Pulmonary artery endothelial cell (primary cell): Measurements from ENCODE around the gene RAPSN. TPM values are rescaled to one million over a fixed set of nuclear protein-coding genes. Genes with fewer than 3 reads are reported as not detected.

Experiments
- DNase-seq: peaks from one replicate; pipeline ENCODE4 v3.0.0-alpha.2; 2011; ENCODE audit warnings: low read depth, low spot score
- total RNA-seq: library from RNA; depleted of rRNA; stranded (reverse); fragments of >200 nt; gene quantifications from 2 replicates; pipeline ENCODE4 v1.2.3, GENCODE V29; 2014

RAPSN gene
- total RNA-seq = 0.14 and 0.26 TPM in 2 replicates

DNA sequence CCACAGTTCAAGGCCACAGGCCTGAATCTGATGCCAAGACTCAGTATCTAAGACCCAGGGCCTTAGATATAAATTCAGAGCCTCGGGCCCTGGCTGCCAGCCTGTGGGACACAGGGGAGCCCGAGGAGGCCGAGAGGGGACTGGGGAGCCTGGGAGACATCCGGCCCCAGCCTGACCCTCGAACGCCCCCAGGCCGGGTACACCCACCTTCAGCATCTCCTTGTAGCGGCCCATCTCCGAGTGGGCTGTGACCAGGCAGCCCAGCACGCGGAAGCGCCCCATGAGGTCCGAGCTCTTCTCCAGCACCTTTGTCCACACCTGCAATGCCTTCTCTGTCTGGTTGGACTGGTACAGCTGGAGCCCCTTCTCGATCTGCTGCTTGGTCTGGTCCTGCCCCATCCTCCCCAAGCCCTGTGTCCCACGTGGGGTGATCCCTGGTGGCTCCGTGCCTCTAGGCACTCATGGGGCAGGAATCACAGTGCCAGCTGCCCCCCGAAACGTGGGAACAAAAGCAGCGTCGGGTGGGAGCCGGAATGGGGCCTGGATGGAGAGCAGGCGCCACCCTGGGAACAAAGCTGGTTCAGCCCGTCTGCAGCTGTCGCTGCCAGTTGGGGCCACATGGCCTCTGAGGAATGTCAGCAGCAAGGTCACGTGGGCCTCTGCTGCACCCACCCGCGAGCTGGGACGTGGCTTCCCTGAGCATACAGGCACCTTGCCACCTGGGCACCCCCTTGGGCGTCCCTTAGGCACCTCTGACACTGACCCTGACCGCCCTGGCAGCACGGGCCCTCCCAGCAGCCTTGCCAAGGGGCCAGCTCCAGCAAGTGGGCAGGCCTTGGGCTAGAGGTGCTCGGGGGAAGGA is at the start of gene RAPSN:
RAPSN (minus strand) TSS at position 571 of the 862 bp plus-strand sequence; CDS start at position 399, 172 bp downstream.
- no peak for DNase-seq

DNA sequence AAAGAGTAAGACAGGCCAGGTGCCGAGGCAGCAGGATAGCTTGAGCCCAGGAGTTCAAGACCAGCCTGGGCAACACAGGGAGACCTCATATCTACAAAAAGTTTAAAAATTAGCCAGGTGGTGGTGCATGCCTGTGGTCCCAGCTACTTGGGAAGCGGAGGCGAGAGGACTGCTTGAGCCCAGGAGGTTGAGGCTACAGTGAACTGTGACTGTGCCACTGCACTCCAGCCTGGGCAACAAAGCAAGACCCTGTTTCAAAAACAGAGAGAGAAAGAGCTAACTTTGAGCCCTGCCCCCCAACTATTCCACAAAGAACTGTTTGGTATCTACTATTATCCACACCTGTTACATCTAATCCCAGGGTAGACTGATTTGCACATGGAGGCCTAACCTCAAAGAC is 49.2 kb upstream of the RAPSN start:
- DNase-seq = no peak

DNA sequence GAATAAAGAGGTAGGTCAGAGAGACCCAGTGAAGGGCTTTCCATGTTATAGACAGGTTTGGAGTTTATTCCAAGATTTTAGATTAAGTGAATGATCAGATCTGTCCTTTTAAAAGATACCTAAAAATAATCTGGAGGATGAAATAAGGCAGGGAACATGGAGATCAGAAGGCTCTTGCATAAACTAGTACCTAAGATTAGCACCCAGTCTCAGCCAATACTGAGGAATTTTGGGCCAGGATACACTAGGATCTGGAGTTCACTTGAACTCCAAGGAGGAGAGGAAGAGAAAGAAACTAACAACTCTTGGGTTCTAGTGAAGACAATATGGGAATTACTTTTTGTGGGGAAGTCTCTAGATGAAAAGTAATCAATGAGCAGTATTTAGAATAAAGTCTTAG is 47.9 kb upstream of the RAPSN start:
- DNase-seq = no peak

DNA sequence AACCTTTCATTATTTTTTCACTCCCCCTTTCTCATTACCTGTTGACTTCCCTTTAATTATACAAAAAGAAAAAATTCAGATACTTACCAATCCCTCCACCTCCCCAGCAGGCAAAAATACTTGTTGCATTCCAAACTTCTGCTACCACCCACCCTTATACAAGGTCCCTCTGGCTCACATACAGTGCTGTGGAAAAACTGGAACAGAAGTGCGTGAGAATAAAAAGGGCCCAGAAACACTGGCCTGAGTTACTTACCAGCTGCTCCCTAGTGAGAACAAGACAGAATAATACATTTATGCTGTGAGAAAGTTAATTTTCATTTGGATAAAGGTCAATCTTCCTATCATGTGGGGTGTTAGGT is 46.9 kb upstream of the RAPSN start:
- no peak for DNase-seq

DNA sequence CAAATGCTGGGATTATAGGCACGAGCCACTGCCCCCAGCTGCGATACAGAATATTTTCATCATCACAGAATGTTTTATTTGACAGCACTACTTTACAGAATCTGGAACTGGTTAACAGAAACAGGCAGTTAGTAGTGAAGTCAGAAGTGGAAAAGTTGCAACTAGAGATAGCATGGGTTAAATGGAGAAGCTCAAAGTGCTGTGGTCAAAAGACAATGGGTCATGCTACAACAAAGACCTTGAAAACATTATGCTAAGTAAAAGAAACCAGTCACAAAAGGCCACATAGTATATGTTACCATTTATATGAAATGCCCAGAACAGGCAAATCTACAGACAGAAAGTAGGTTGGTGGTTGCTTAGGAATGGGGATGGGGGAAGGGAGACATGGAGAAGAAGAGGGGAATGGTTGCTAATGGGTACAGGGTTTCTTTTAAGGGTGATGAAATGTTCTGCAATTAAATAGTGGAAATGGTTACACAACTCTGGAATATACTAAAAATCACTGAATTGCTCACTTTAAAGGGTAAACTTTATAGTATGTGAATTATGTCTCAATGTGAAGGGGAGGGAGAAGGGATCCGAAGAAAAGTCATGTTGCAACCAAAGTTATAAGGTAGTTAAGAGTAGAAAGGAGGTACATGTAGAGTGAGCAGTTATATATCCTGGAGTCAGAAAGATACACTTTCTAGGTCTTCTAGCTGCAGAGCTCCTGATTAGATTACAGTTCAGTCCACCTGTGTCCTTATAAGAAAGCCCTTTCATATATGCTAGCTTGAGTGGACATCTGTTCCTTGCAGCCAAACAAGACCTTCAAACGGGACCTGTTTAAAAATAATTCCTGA is 46.3 kb upstream of the RAPSN start:
- no peak for DNase-seq

DNA sequence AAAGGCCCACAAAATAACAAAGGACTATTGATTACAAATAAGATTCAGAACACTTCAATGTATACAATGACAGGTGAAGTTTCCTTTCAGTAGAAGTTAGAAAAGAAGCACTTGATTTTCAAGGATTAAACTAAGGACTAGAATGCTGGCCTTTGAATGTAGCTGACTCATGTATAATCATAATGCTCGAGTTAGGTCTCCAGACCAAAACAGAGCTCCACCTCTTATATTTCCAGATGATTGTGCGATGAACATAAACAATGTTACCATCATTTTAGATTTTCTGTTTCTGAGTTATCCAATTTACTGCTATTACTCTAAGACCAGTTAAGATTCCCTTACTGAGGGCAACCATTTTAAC is 40.4 kb upstream of the RAPSN start:
- DNase-seq = no peak

DNA sequence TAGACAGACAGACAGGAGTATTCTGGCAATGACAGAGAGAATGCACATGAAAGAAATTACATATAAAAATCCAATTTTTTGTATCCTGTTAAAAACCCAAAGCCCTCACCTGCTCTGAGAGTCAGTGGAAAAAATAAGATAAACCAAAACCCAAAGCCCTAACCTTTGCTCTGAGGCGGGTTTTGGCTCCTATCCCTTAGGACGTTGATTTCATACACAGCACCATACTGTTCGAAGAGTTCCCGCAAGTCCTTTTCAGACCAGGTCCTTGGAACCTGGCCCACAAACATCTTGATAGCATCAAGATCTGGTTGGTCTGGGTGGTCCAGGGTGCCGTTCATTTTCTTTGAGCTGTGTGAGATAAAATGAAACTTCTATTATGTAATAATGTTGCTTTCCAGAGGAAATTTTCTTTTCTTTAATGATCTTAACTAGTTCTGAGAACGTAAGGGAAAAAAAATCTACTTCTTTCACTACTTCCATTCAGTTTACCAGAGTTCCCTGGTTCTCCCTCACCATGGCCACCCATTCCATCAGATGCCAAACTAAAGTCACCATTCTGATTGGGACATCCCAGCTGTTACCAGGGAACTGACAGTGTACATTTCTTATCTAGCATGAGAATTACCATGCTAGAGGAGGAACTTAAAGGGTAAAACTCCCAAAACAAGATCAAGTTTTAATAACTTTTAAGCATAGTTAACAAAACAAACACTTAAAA is 39.9 kb upstream of the RAPSN start:
- no peak for DNase-seq

DNA sequence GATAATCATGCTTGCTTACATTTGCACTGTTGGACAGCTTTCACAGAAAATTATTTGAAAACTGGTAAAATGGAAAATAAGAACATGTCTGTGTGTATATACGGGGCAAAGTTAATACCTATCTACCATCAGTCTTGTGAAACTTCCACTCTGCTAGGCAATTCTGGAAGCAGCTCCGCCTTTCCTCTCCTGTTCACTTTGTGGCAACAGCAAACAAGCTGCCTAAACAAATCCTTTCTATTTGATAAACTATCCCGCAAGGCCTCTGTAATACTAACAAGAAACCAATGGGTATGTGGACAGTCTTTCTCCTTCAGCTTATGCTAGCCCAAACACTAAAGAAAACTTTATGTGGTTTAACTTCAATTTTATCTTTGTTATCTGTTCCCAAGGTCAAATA is 39.2 kb upstream of the RAPSN start:
- no peak for DNase-seq

DNA sequence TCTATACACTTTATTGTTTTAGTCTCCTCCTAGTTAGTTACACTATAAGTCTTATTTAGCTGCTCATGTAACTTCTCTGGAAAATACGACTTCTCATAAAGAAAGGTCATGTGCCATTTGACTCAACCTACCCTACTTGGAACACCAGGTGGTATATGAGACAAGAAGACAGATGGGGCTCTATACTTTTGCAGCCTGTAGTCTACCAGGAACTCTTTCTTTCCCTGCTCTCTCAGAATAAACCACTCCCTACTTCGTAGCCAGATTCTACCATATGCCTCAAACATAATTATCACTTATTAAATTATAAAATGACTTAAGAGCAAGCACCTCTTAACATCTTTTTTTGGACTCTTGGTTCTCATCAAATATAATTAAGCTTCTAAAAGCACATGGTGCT is 38.5 kb upstream of the RAPSN start:
- DNase-seq = no peak

DNA sequence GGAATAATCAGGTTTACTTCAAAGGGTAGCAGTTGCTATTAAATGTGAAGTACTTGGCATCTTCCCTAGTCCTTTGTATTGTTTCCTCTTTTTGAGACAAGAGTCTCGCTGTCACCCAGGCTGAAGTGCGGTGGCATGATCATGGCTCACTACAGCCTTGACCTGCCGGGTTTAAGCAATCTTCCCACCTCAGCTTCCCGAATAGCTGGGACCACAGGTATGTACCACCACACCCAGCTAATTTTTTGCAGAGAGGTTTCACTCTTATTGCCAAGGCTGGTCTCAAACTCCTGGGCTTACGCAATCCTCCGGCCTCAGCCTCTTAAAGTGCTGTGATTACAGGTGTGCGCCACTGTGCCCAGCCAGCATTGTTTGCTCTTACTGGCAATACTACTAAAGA is 36.2 kb upstream of the RAPSN start:
- DNase-seq = no peak

DNA sequence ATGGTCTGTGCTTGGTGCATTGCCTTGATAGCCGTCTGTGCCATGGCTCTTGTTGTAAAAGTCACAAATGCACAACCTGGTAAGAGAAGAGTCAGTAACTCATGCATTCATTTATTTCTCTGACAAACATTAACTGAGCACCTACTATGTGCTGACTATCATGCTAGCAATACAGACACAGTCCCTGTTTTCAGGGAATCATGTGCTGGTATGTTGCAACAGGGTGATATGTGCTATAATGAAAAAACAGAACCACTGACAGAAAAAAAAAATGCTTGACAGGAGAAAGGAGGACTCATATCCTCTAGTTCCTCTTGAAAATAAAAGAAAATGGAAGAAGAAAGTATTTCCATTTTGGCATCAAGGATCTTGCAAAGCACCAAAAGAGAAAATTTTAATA is 34.5 kb upstream of the RAPSN start:
- no peak for DNase-seq

DNA sequence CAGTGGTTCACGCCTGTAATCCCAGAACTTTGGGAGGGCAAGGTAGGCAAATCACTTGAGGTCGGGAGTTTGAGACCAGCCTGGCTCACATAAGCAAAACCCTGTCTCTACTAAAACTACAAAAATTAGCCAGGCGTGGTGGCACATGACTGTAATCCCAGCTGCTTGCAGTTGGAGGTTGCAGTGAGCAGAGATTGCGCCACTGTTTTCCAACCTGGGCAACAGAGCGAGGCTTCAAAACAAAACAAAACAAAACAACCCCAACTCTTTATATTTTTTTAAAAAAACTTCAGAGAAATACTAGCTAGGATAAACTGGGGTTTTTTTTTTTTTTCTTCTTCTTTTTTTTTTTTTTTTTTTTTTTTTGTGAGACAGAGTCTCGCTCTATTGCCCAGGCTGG is 31.8 kb upstream of the RAPSN start:
- DNase-seq = no peak

DNA sequence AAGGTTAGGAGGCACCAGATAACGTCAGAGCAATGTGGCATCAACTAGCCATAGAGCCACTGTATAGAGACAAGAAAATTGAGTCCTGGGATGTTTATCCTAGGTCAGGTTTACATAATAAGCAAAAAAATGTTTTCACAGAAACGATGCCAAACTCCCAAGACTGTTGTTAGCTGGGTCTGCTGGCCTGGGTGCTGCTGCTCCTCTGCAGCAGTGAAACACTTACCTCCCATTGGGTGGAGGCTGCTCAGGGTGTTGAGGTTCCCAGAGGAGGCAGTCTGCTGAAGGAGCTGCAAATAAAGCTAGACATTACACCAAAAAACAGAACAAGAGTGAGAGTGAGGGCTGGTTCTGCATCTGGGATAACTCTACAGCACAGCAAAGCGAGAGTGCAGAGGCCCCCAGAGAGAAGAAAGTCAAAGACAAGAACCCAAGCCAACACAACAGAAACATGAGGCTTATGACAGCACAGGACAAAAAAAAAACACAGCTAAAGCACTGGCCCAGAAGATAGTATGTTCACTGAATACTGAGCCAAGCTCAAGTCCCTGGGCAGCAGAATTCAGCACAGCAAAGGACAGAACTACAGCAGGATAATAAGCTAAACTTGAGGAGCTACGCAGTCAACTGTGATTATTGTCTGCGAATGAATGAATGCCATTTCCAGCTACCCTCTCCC is 29.9 kb upstream of the RAPSN start:
- no peak for DNase-seq

DNA sequence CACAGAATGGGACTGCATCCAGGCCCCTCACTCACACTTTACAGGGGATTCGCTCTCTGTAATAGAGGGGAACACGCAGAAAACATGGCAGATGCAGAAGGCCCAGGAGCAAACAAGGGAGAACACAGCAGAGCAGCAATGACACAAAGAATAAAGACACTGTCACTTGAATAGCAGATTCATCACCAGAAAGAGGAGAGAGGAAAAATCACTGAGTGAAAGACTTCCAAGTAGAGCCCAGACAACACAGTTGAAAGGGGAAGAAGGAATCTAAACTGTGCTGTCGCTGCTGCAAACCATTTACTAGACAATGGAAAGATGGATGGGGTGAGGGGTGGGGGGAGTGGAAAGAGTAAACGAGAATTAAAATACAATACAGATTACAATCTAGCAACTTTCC is 28.8 kb upstream of the RAPSN start:
- DNase-seq = no peak

DNA sequence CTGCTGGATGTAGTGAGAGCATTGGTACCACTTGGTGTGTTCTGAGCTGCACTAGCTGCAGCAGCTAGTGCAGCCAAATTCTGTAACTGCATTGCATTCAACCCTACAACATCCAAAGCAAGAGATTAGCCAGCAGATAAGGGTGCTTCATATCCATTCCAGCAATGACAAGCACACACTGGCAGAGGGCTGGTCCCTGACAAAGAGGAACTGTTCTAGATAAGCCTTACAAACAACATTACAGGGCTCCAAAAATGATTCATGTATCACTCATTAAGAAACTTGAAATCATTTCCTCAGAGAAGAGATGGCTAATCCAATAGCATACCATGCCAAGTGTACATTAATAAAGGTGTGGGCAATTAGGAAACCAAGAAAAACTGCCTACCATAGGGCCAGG is 28.4 kb upstream of the RAPSN start:
- peak; percentile 19 for DNase-seq

DNA sequence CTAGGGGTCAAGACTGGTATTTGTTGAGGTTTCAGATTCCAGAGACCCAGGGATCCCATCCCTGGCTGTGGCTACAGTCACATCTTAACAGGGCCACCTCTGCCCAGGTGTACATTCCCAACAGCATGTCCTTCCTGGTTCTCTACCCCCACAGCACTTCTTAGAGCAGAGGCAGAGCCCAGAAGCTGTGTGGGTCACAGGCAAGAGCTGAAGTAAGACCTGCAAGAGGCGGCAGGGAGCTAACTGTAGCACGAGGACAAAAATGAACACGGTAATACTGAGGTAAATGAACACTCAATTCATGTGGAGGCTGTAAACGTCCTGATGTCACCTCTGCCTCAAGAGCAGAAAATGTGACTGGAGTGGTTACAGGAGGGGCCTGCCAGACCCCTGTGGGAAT is 21.7 kb upstream of the RAPSN start:
- no peak for DNase-seq

DNA sequence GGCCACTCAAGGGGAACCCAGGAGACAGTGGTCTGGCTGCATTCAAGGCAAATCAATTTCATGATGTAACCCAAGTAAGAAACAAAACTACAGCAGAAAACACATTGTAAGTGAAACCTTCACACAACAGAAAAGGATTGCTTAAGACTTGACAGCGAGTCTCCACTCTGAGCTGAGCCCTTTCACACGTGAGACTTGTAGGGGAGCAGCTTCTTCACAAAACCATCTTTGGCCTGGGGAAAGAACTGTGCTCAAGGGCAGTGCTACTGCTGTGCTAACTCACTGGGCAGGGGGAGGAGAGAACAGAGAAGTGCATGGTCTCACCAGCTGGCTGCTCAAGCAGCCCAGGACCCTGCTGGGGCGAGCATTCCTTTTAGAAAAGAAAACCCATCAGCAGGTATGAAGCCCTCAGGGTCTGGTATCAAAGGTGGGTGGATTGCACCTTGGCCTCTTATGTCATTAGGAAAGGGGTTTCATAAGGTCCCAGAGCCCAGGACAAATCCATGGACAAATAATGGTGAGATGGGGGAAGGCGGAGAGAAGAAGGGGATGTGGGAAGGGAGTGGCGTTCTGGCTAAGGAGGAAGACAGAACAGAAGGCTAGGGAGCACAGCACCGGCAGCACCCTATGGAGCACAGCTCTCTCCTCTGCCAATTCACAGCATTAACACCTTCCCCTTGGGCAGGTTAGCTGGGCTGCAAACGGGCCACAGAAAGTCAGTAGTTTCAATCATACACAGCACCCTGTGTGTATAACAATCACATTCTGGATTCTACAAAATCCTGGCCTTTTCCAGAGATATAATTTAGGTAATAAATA is 20.6 kb upstream of the RAPSN start:
- no peak for DNase-seq

DNA sequence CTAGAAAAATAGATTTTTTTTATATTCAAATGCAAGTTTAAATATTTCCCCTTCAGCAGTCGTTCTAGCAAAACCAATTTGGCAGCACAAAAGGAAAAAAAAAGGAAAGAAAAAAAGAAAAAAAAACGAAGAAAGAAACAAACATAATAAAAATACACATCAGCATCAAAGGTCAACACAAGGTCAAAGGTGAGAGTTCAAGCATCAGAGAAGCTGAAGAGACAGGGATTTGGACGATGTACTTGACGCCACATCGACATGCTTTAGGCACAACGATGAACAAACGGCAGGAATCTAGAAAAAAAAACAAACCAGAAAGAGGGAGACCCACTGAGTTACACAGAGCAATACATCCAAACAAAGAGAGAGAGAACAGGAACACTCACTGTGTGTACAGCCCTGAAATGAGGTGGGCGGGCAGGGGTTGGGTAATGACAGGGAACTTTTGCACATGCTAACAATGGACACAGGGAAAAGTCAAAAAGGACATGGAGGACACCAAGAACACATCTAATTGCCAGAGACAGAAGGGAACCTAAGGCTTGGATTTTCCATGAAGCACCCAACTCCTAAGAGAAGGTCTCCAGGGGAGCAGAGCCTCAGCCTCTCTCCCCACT is 19.8 kb upstream of the RAPSN start:
- DNase-seq = no peak

DNA sequence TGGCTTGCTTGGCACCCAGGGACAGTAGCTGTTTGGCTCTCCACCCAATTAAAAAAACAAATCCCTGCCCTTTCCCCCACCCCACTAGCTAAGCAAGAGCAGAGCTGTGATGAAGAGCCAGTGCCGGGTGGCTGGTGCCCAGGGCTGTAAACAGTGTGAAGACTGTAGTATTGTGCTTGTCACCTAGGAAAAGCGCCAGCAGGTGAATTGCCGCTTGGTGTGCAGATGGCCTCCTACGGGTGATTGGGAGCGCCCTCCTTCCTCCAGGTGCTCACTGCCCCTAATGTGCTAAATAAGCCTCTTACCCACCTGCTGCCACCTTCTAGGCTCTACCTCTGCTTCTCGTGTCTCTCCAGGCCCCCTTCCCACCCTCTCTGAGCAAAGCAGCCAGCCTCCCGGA is 18.4 kb upstream of the RAPSN start:
- no peak for DNase-seq

DNA sequence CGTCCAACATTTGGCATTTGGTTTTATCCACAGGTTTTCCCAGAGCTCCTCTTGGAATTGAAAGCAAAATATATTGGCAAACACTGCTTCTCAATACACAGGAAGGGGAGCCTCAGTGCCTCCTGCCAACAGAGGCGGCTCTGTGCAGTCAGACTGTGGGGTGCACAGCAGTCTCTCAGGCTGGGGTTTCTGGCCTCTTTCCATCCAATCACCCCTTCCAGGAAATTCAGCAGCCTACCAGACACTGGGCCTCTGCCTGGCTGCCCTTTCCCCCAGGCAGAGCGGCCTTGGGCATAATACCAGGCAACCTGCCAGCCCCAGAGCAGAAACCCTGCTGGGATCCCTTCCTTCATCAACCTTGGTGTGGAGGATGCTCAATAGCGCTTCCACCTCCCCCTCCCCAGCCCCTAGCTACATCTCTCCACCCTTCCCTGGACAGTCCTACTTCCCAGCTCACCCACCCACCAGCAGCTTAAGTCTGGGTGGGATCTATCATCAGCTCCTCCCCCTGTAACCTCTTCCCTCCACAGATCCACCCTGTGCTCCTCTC is 17.8 kb upstream of the RAPSN start:
- DNase-seq = peak; percentile 29
